Inflammatory macrophage (primary cell): ENCODE results near the gene CTSK.

Source experiments
- DNase-seq, 2 donors: peaks; one replicate each; pipeline ENCODE4 v3.0.0-alpha.2; 2020 to 2022

Gene CTSK

DNA sequence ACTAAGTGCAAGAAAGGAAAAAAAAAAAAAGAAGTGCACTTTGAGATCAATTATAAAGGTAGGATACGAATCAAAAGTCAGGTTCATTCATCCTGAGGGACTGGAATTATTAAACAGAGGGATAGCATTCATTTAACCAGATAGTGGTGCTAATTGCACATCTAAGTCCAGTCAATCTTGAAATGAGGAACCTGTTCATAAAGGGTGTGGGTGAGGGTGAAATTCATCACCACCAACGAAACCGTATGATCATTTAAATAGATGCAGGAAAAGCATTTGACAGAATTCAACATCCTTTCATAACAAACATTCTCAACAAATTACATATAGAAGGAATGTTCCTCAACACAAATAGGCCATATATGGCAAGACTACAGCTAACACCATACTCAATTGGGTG is 48.0 kb downstream of the CTSK start:
- peak; percentile 75 to 80 for DNase-seq

DNA sequence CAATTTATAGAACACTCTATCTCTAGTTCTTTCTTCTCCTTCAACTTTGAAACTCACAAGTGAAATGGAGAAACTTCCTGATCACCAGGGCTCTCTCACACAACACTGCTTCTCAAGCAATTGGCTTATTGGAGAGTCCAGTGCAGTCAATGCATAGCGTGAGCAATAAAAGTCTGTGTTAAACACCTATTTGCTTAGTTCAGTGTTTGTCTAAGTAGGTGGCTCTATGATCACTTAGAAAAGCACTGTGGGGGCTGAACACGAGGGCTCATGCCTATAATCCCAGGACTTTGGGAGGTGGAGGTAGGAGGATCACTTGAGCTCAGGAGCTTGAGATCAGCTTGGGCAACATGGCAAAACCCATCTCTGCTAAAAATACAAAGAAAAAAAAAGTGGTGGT is 54.6 kb downstream of the CTSK start:
- DNase-seq = no peak

DNA sequence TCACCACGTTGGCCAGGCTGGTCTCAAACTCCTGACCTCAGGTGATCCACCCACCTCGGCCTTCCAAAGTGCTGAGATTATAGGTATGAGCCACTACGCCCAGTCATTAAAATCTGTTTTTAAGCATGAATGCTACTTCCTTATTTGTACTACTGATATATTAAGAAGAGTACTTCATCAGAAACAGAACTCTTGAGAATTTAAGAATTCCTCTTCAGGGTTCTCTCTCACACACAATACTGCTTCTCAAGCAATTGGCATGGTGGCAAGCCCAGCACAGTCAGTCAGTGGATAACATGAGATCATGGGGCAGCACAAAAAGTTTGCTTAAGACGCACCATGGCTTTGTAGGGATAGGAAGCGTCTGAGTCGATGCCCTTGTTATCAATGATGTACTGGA is 56.6 kb downstream of the CTSK start:
- DNase-seq = no peak

DNA sequence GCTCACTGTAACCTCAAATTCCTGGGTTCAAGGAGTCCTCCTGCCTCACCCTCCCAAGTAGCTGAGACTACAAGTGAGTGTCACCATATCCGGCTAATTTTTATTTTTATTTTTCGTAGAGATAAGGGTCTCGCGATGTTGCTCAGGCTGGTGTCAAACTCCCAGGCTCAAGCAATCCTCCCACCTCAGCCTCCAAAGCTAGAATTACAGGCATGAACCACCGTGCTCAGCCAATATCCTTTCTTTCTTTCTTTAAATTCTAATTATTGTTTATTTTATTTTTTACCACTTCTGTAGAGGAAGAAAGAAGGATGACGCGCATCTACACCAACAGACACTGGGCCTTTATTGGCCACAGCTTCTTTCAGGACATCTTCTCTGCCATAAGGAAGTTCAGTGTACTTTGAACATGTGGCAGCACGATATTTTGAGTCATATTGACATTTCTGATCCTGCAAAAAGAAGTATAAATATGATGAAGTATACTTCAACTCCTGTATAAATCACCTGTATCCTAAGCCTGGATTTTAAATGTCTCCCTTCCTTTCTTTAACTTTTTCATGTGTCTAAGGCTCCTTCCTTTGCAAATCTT is 58.2 kb downstream of the CTSK start:
- DNase-seq = no peak

DNA sequence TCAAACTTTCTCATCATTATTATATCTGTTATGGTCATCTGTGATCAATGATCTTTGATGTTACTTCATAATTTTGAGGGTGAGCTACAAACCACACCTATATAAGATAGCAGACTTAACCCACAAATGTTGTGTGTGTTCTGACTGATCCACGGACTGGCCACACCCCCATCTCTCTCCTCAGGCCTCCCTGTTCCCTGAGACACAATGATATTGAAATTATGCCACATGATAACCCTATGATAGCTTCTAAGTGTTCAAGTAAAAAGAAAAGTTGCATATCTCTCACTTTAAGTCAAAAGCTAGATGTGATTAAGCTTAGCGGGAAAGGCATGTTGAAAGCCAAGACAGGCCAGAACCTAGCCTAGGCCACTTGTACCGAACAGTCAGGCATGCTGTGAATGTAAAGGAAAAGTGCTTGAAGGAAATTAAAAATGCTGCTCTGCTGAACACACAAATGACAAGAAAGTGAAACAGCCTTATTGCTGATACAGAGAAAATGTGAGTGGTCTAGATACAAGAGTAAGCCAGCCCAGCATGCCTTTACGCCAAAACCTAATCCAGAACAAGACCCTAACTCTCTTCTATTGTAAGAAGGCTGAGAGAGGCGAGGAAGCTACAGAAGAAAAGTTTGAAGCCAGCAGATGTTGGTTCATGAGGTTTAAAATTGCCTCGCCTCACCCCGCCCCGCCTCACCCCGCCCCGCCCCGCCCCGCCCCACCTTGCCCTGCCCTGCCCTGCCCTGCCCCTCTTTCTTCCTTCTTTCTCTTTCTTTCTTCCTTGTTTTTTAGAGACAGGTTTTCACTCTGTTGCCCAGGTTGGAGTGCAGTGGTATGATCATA is 59.0 kb downstream of the CTSK start:
- DNase-seq = no peak
